C1 segment of cervical spinal cord (tissue), 14 donors: Measurements from ENCODE around the gene ABCA7.

Experiments used
- DNase-seq, 14 donors: peaks; one replicate each; lab custom pipeline; 2025; lab: John Stamatoyannopoulos, UW

Gene ABCA7

GRCh38 chr19:1037621-1038064, 2.3 kb upstream of the ABCA7 start:
- DNase-seq: no peak

GRCh38 chr19:1038978-1039645, 795 bp upstream of the ABCA7 start:
- DNase-seq: no peak

- DNase-seq: peak; percentile 22 to 88 (median 77)
Measured at GRCh38 chr19:1040476-1041271, 767 bp downstream of the ABCA7 start.

- no peak for DNase-seq
Measured at GRCh38 chr19:1041272-1041834, 1.4 kb downstream of the ABCA7 start.

- no peak for DNase-seq
Measured at GRCh38 chr19:1041835-1042685, 2.2 kb downstream of the ABCA7 start.

- DNase-seq: no peak
Measured at GRCh38 chr19:1042689-1043511, 3.0 kb downstream of the ABCA7 start.

- DNase-seq: no peak
Measured at GRCh38 chr19:1045247-1045603, 5.3 kb downstream of the ABCA7 start.

GRCh38 chr19:1046117-1046626, 6.3 kb downstream of the ABCA7 start:
- DNase-seq: no peak

- no peak for DNase-seq
Measured at GRCh38 chr19:1046836-1047695, 7.2 kb downstream of the ABCA7 start.

GRCh38 chr19:1047696-1048147, 7.8 kb downstream of the ABCA7 start:
- no peak for DNase-seq

GRCh38 chr19:1049106-1049505, 9.2 kb downstream of the ABCA7 start:
- no peak for DNase-seq

- no peak for DNase-seq
Measured at GRCh38 chr19:1049800-1050199, 9.9 kb downstream of the ABCA7 start.

- DNase-seq: no peak
Measured at GRCh38 chr19:1050989-1051788, 11.3 kb downstream of the ABCA7 start.

- no peak for DNase-seq
Measured at GRCh38 chr19:1051791-1052190, 11.9 kb downstream of the ABCA7 start.

GRCh38 chr19:1052349-1052975, 12.6 kb downstream of the ABCA7 start:
- no peak for DNase-seq

- DNase-seq: no peak
Measured at GRCh38 chr19:1053176-1054101, 13.5 kb downstream of the ABCA7 start.
